H9 (cell line): ENCODE results near the gene SCIN. TPM values are rescaled to one million over a fixed set of nuclear protein-coding genes. Genes with fewer than 3 reads are reported as not detected.

Source experiments
- DNase-seq: peaks from one replicate; pipeline ENCODE4 v3.0.0-alpha.2; 2017
- H2AFZ ChIP-seq: one replicate; pipeline ENCODE4 v1.6.1; 2013; ENCODE audit warnings: mild to moderate bottlenecking, low read length, control low read depth, moderate library complexity
- H2AK5ac ChIP-seq: 2 replicates; pipeline ENCODE4 v1.6.1; 2013; ENCODE audit warnings: low read length, control low read depth, mixed read lengths; ENCODE audit not compliant: insufficient read length
- H2BK120ac ChIP-seq: one replicate; pipeline ENCODE4 v1.6.1; 2013; ENCODE audit warnings: low read depth, mild to moderate bottlenecking, low read length, control low read depth, inconsistent platforms; ENCODE audit not compliant: poor library complexity, severe bottlenecking
- H2BK12ac ChIP-seq: 2 replicates; pipeline ENCODE4 v1.6.1; 2013; ENCODE audit warnings: low read length, control low read depth, mixed read lengths, low read depth; ENCODE audit not compliant: insufficient read length
- H2BK15ac ChIP-seq: 2 replicates; pipeline ENCODE4 v1.6.1; 2013; ENCODE audit warnings: low read depth, low read length, control low read depth
- H2BK20ac ChIP-seq: one replicate; pipeline ENCODE4 v1.6.1; 2013; ENCODE audit warnings: low read depth, mild to moderate bottlenecking, low read length, control low read depth, inconsistent platforms; ENCODE audit not compliant: poor library complexity, severe bottlenecking
- H2BK5ac ChIP-seq: 2 replicates; pipeline ENCODE4 v1.6.1; 2013; ENCODE audit warnings: low read length, control low read depth, mixed read lengths; ENCODE audit not compliant: insufficient read length
- H3K14ac ChIP-seq: 2 replicates; pipeline ENCODE4 v1.6.1; 2013; ENCODE audit warnings: low read length, control low read depth; ENCODE audit not compliant: insufficient read depth
- H3K18ac ChIP-seq: 2 replicates; pipeline ENCODE4 v1.6.1; 2013; ENCODE audit warnings: low read depth, mild to moderate bottlenecking, mixed read lengths, low read length, control low read depth; ENCODE audit not compliant: insufficient read length
- H3K23ac ChIP-seq: 2 replicates; pipeline ENCODE4 v1.6.1; 2013; ENCODE audit warnings: low read length, control low read depth, mixed read lengths, low read depth; ENCODE audit not compliant: insufficient read length
- H3K23me2 ChIP-seq: 2 replicates; pipeline ENCODE4 v1.6.1; 2013; ENCODE audit warnings: low read depth, mild to moderate bottlenecking, mixed read lengths, low read length, control low read depth; ENCODE audit not compliant: insufficient read length, poor library complexity, severe bottlenecking
- H3K27ac ChIP-seq: 2 replicates; pipeline ENCODE4 v1.5.1; 2013; ENCODE audit warnings: low read length, control low read depth, mixed read lengths, low read depth; ENCODE audit not compliant: insufficient read length
- H3K27me3 ChIP-seq: 2 replicates; pipeline ENCODE4 v1.6.1; 2013; ENCODE audit warnings: low read length, control low read depth, inconsistent platforms; ENCODE audit not compliant: insufficient read depth
- H3K4ac ChIP-seq: 2 replicates; pipeline ENCODE4 v1.6.1; 2013; ENCODE audit warnings: low read depth, mild to moderate bottlenecking, control low read depth, inconsistent platforms, low read length, moderate library complexity
- H3K4me1 ChIP-seq: 2 replicates; pipeline ENCODE4 v1.6.1; 2013; ENCODE audit warnings: low read length, control low read depth, inconsistent platforms; ENCODE audit not compliant: insufficient read depth
- H3K4me2 ChIP-seq: 2 replicates; pipeline ENCODE4 v1.6.1; 2013; ENCODE audit warnings: low read length, control low read depth, mixed read lengths; ENCODE audit not compliant: insufficient read length, insufficient read depth
- H3K56ac ChIP-seq: 2 replicates; pipeline ENCODE4 v1.6.1; 2013; ENCODE audit warnings: low read depth, mild to moderate bottlenecking, mixed read lengths, low read length, control low read depth; ENCODE audit not compliant: insufficient read length
- H3K79me1 ChIP-seq: 2 replicates; pipeline ENCODE4 v1.6.1; 2013; ENCODE audit warnings: low read depth, mild to moderate bottlenecking, moderate library complexity, low read length, control low read depth, inconsistent platforms; ENCODE audit not compliant: insufficient read depth, poor library complexity, severe bottlenecking
- H3K79me2 ChIP-seq: 2 replicates; pipeline ENCODE4 v1.6.1; 2013; ENCODE audit warnings: low read length, control low read depth, inconsistent platforms; ENCODE audit not compliant: insufficient read depth
- H3K9ac ChIP-seq: 2 replicates; pipeline ENCODE4 v1.6.1; 2013; ENCODE audit warnings: low read length, control low read depth, mixed read lengths; ENCODE audit not compliant: insufficient read length; ENCODE audit errors: extremely low read depth
- H3K9me3 ChIP-seq: one replicate; pipeline ENCODE4 v1.6.1; 2013; ENCODE audit warnings: low read depth, low read length, inconsistent platforms; ENCODE audit not compliant: control insufficient read depth
- H3T11ph ChIP-seq: one replicate; pipeline ENCODE4 v1.6.1; 2013; ENCODE audit warnings: mild to moderate bottlenecking, low read length, control low read depth, inconsistent platforms
- H4K20me1 ChIP-seq: one replicate; pipeline ENCODE4 v1.6.1; 2013; ENCODE audit not compliant: control insufficient read depth, insufficient read length, insufficient read depth
- H4K5ac ChIP-seq: 2 replicates; pipeline ENCODE4 v1.6.1; 2013; ENCODE audit warnings: low read depth, mild to moderate bottlenecking, mixed read lengths, low read length, control low read depth; ENCODE audit not compliant: insufficient read length
- H4K8ac ChIP-seq: replicated peaks from 2 replicates; pipeline ENCODE4 v1.6.1; 2013; ENCODE audit warnings: low read length, control low read depth, mixed read lengths, low read depth; ENCODE audit not compliant: insufficient read length
- H4K91ac ChIP-seq: 2 replicates; pipeline ENCODE4 v1.6.1; 2013; ENCODE audit warnings: low read depth, mild to moderate bottlenecking, moderate library complexity, mixed read lengths, low read length, control low read depth; ENCODE audit not compliant: insufficient read length
- H3K27ac Mint-ChIP-seq, 3 experiments: 2 replicates in 2 of 3; 3 replicates in 1 of 3; pipeline ENCODE4 v1.8.0; 2020 to 2021; ENCODE audit warnings: mixed read lengths in 3 of 3, mild to moderate bottlenecking in 1 of 3, moderate library complexity in 1 of 3
- H3K27me3 Mint-ChIP-seq: 2 replicates; pipeline ENCODE4 v1.8.0; 2021; ENCODE audit warnings: low read depth, mild to moderate bottlenecking, moderate library complexity, mixed read lengths
- H3K36me3 Mint-ChIP-seq, 3 experiments: 2 replicates in 2 of 3; 3 replicates in 1 of 3; pipeline ENCODE4 v1.8.0; 2020 to 2021; ENCODE audit warnings: low read depth in 3 of 3, mixed read lengths in 3 of 3; ENCODE audit not compliant: insufficient read depth in 1 of 3
- H3K4me1 Mint-ChIP-seq, 2 experiments: 2 replicates each; pipeline ENCODE4 v1.8.0; 2020; ENCODE audit warnings: mixed read lengths in 2 of 2
- H3K4me3 Mint-ChIP-seq, 2 experiments: 2 replicates in 1 of 2; 3 replicates in 1 of 2; pipeline ENCODE4 v1.8.0; 2020 to 2021; ENCODE audit warnings: mild to moderate bottlenecking in 2 of 2, mixed read lengths in 2 of 2, moderate library complexity in 1 of 2
- H3K9me3 Mint-ChIP-seq, 2 experiments: 2 replicates in 1 of 2; 3 replicates in 1 of 2; pipeline ENCODE4 v1.8.0; 2020; ENCODE audit warnings: mild to moderate bottlenecking in 2 of 2, mixed read lengths in 2 of 2, moderate library complexity in 1 of 2
- CTCF ChIP-seq: fragments of 200-600 bp; sonication (generic); conservative IDR thresholded peaks from 3 replicates; pipeline ENCODE4 v1.8.0; 2021; ENCODE audit warnings: antibody characterized with exemption, mild to moderate bottlenecking
- WGBS: extraction: QIAGEN DNeasy Blood & Tissue Kit; methylation state at CpG from one replicate; pipeline ENCODE4 v1.1.7; 2013; ENCODE audit warnings: missing lambda C conversion rate, low lambda C conversion rate, mixed read lengths; ENCODE audit not compliant: insufficient read length; ENCODE audit errors: extremely low coverage; 5-methylcytosine and 5-hydroxymethylcytosine counted together
- long read RNA-seq: library from polyadenylated mRNA; unstranded; transcript quantifications from one replicate; pipeline ENCODE4 v2.0.0, GENCODE V29; 2020
- total RNA-seq: library from RNA; stranded (reverse); gene quantifications from 2 replicates; pipeline ENCODE4 v1.2.1, GENCODE V29; 2021

Gene SCIN
- 0.44 and 0.50 TPM in 2 replicates for total RNA-seq
- long read RNA-seq, full-length matches to known transcripts, result 2 of 3 reads
- long read RNA-seq, partial matches to known transcripts, result 1 of 3 reads
- long read RNA-seq, other reads (novel, unspliced or antisense), result 0 of 3 reads

GRCh38 chr7:12570534-12571461, at the start of gene SCIN:
TSS of gene SCIN (plus strand) at chr7:12570720. CDS start at chr7:12570787, 67 bp downstream.
- Histone ChIP-seq H3K79me1 (no peaks in the 10 kb centered on the region), H4K20me1 (no peaks in the 10 kb centered on the region), H3K4me2 (peak within 1 kb of the TSS; percentile 89), H3T11ph (no peak within 1 kb of the TSS), H3K4me1 (no peaks in the 10 kb centered on the region), H4K91ac (no peak within 1 kb of the TSS), H2BK15ac (no peak within 1 kb of the TSS), H2AK5ac (no peak within 1 kb of the TSS), H3K27me3 (peaks cover 17% of the 10 kb centered on the region; the same call in 1 of the 2 replicates), H3K4ac (no peak within 1 kb of the TSS), H2AFZ (no peak within 1 kb of the TSS), H2BK120ac (no peak within 1 kb of the TSS), H2BK5ac (no peak within 1 kb of the TSS), H3K23ac (no peak within 1 kb of the TSS), H4K8ac (no peak within 1 kb of the TSS), H2BK12ac (no peak within 1 kb of the TSS), H2BK20ac (no peak within 1 kb of the TSS), H3K23me2 (peaks cover 13% of the 10 kb centered on the region), H3K18ac (no peak within 1 kb of the TSS), H3K27ac (no peak within 1 kb of the TSS), H3K14ac (no peak within 1 kb of the TSS; the same call in 1 of the 2 replicates), H3K56ac (no peak within 1 kb of the TSS), H4K5ac (no peak within 1 kb of the TSS), H3K9ac (peak within 1 kb of the TSS; percentile 2), H3K79me2 (no peaks in the 10 kb centered on the region), H3K9me3 (no peaks in the 10 kb centered on the region)
- H3K4me1 Mint-ChIP-seq, result peaks cover 13 to 16% of the 10 kb centered on the region in 2 experiments
- no peaks in the 10 kb centered on the region; a peak in 1 of 5 replicates for H3K9me3 Mint-ChIP-seq
- WGBS, result no CpG with 5 or more reads among the region's 74 CpGs
- no peak for TF ChIP-seq CTCF
- H3K27ac Mint-ChIP-seq, result peak within 1 kb of the TSS in 1 of 3 experiments; percentile 70; a peak in 2 of 7 replicates
- H3K36me3 Mint-ChIP-seq, result no peaks in the 10 kb centered on the region
- peak within 1 kb of the TSS; percentile 72 to 87 for H3K4me3 Mint-ChIP-seq
- peaks cover 46% of the 10 kb centered on the region for H3K27me3 Mint-ChIP-seq
- peak; percentile 63 for DNase-seq
